Endothelial cell of umbilical vein (primary cell): ENCODE measurements around the gene MEX3C. TPM values are rescaled to one million over a fixed set of nuclear protein-coding genes. Genes with fewer than 3 reads are reported as not detected.

Experiments used
- BruUV-seq: library from RNA; stranded (reverse); fragments of 400-500 nt; replicated peaks from 2 replicates; lab custom pipeline; 2021; lab: Mats Ljungman, UMichigan
- CTCF ChIA-PET: fragments of 300-600, 350-600 bp; sonication (Branson Sonifier 250); formaldehyde crosslinking; loops from one replicate; lab custom pipeline; 2021; ENCODE audit warnings: antibody characterized with exemption, inconsistent platforms; lab: Charles Lee
- POLR2A ChIA-PET: fragments of 300-600, 350-600 bp; sonication (Branson Sonifier 250); formaldehyde crosslinking; loops from one replicate; lab custom pipeline; 2021; ENCODE audit warnings: antibody characterized with exemption, inconsistent platforms; lab: Charles Lee
- DNase-seq: peaks from one replicate; pipeline ENCODE4 v3.0.0-alpha.2; 2011; ENCODE audit warnings: low read depth, low spot score
- FAIRE-seq: peaks from 2 replicates; lab custom pipeline; 2011; peaks lifted over from hg19 to GRCh38; lab: Jason Lieb, UNC
- H2AFZ ChIP-seq: 2 replicates; pipeline ENCODE4 v1.6.0; 2012; ENCODE audit warnings: low read depth, low read length, control low read depth, inconsistent platforms
- H3K27ac ChIP-seq: 2 replicates; pipeline ENCODE4 v1.5.1; 2011; ENCODE audit warnings: low read depth, mild to moderate bottlenecking, control low read depth, low read length, moderate library complexity; ENCODE audit not compliant: insufficient read depth
- H3K27me3 ChIP-seq, 2 experiments: 2 replicates each; pipeline versions ENCODE4 v1.6.0 to v1.6.1; 2011; ENCODE audit warnings: low read length in 2 of 2, mixed read lengths in 1 of 2; ENCODE audit not compliant: control insufficient read depth in 2 of 2, insufficient read depth in 2 of 2
- H3K36me3 ChIP-seq, 2 experiments: 2 replicates in 1 of 2; 3 replicates in 1 of 2; pipeline ENCODE4 v1.5.1; 2011; ENCODE audit warnings: low read length in 2 of 2, mild to moderate bottlenecking in 1 of 2, moderate library complexity in 1 of 2; ENCODE audit not compliant: control insufficient read depth in 2 of 2, insufficient read depth in 2 of 2; ENCODE audit errors: extremely low read depth in 1 of 2
- H3K4me1 ChIP-seq: 3 replicates; pipeline ENCODE4 v1.5.1; 2011; ENCODE audit warnings: mild to moderate bottlenecking, low read length; ENCODE audit not compliant: control insufficient read depth, insufficient read depth; ENCODE audit errors: extremely low read depth
- H3K4me2 ChIP-seq: 2 replicates; pipeline ENCODE4 v1.6.1; 2011; ENCODE audit warnings: low read length, control low read depth, mixed read lengths; ENCODE audit not compliant: insufficient read depth
- H3K4me3 ChIP-seq, 3 experiments: fragments of 200-600 bp in 1 of 3; sonication (generic), shearing (Covaris generic) in 1 of 3; replicated peaks in 1 of 3; 2 replicates each; pipeline ENCODE4 v1.5.1; 2011 to 2016; ENCODE audit warnings: control low read depth in 3 of 3, low read length in 3 of 3, mild to moderate bottlenecking in 2 of 3, inconsistent platforms in 1 of 3, low read depth in 1 of 3, moderate library complexity in 1 of 3; ENCODE audit not compliant: insufficient read depth in 1 of 3
- H3K79me2 ChIP-seq: 2 replicates; pipeline ENCODE4 v1.6.0; 2012; ENCODE audit warnings: low read length, inconsistent platforms; ENCODE audit not compliant: control insufficient read depth, insufficient read depth
- H3K9ac ChIP-seq: replicated peaks from 2 replicates; pipeline ENCODE3; 2011; ENCODE audit warnings: low read length, control low read depth; ENCODE audit not compliant: insufficient read depth; ENCODE audit errors: extremely low read depth
- H3K9me1 ChIP-seq: replicated peaks from 3 replicates; pipeline ENCODE4 v1.6.0; 2011; ENCODE audit warnings: mild to moderate bottlenecking, low read length; ENCODE audit not compliant: control insufficient read depth, insufficient read depth; ENCODE audit errors: extremely low read depth
- H3K9me3 ChIP-seq: replicated peaks from 2 replicates; pipeline ENCODE4 v1.5.1; 2012; ENCODE audit warnings: low read length, inconsistent platforms; ENCODE audit not compliant: control insufficient read depth, insufficient read depth
- H4K20me1 ChIP-seq: replicated peaks from 2 replicates; pipeline ENCODE3; 2011; ENCODE audit warnings: mild to moderate bottlenecking, low read length; ENCODE audit not compliant: control insufficient read depth, insufficient read depth; ENCODE audit errors: extremely low read depth
- EZH2 ChIP-seq: IDR thresholded peaks from 2 replicates; pipeline ENCODE4 v1.6.1; 2012; ENCODE audit warnings: borderline replicate concordance, low read depth, mild to moderate bottlenecking, moderate library complexity, low read length, inconsistent platforms; ENCODE audit not compliant: severe bottlenecking
- FOS ChIP-seq: IDR thresholded peaks from 2 replicates; pipeline ENCODE4 v1.6.1; 2011; ENCODE audit warnings: mild to moderate bottlenecking, low read length, moderate library complexity, borderline replicate concordance; ENCODE audit not compliant: insufficient read depth
- GATA2 ChIP-seq: IDR thresholded peaks from 2 replicates; pipeline ENCODE4 v1.7.0; 2011; ENCODE audit warnings: low read depth, mild to moderate bottlenecking, moderate library complexity, mixed read lengths, low read length; ENCODE audit not compliant: insufficient read length, insufficient read depth
- JUN ChIP-seq: IDR thresholded peaks from 2 replicates; pipeline ENCODE4 v1.6.1; 2011; ENCODE audit warnings: borderline replicate concordance, low read depth; ENCODE audit not compliant: insufficient read length, insufficient read depth
- MYC ChIP-seq: IDR thresholded peaks from one replicate; pipeline ENCODE4 v1.6.1; 2011; ENCODE audit warnings: mild to moderate bottlenecking, low read depth, low read length
- POLR2A ChIP-seq: IDR thresholded peaks from 2 replicates; pipeline ENCODE4 v1.6.1; 2012; ENCODE audit warnings: low read depth, mild to moderate bottlenecking, control low read depth, low read length
- POLR2AphosphoS5 ChIP-seq: IDR thresholded peaks from 2 replicates; pipeline ENCODE4 v1.6.1; 2012; ENCODE audit warnings: low read depth, mild to moderate bottlenecking, control low read depth, low read length, moderate library complexity; ENCODE audit not compliant: insufficient read depth
- dilution Hi-C: fragments of 300-500 bp; cut with MboI; formaldehyde crosslinking; loops from one replicate; pipeline ENCODE4 v1.15.0; 2019; ENCODE audit warnings: low sequenced_read_pairs; ENCODE audit not compliant: extremely low pct_ligation_motif_present
- intact Hi-C: fragments of 100-400 bp; cut with micrococcal nuclease; formaldehyde crosslinking; loops from one replicate; pipeline ENCODE4 v1.10.0; 2022
- polyA plus RNA-seq, 4 experiments: library from polyadenylated mRNA; depleted of rRNA in 3 of 4; stranded (reverse) in 3 of 4; unstranded in 1 of 4; fragments of >200 nt; gene quantifications; 2 replicates each; pipeline versions ENCODE4 v1.2.1 to v1.2.3, GENCODE V29; 2011 to 2012; ENCODE audit warnings: missing spikeins in 1 of 4
- total RNA-seq: library from RNA; stranded (reverse); gene quantifications from 2 replicates; pipeline ENCODE4 v1.2.3, GENCODE V29; 2021
- TF ChIP-seq, protein P1 (sequence below), 2 donors: IDR thresholded peaks; 1 replicate in 1 of 2; 2 replicates in 1 of 2; pipeline ENCODE4 v1.5.1; 2011; ENCODE audit warnings: low read length in 2 of 2, mild to moderate bottlenecking in 2 of 2, moderate library complexity in 2 of 2, control low read depth in 1 of 2, inconsistent platforms in 1 of 2, low read depth in 1 of 2; ENCODE audit not compliant: insufficient read depth in 1 of 2; ENCODE audit errors: extremely low read depth in 1 of 2
- TF ChIP-seq, protein P2 (sequence below): IDR thresholded peaks from 2 replicates; pipeline ENCODE4 v1.6.1; 2011; ENCODE audit not compliant: insufficient read depth, insufficient read length

MEX3C gene
- total and polyA plus RNA-seq, 2 donors (not counting 3 experiments of a cell fraction or from before 2014, with no cell fraction given), result 23.4 to 45.7 TPM

DNA sequence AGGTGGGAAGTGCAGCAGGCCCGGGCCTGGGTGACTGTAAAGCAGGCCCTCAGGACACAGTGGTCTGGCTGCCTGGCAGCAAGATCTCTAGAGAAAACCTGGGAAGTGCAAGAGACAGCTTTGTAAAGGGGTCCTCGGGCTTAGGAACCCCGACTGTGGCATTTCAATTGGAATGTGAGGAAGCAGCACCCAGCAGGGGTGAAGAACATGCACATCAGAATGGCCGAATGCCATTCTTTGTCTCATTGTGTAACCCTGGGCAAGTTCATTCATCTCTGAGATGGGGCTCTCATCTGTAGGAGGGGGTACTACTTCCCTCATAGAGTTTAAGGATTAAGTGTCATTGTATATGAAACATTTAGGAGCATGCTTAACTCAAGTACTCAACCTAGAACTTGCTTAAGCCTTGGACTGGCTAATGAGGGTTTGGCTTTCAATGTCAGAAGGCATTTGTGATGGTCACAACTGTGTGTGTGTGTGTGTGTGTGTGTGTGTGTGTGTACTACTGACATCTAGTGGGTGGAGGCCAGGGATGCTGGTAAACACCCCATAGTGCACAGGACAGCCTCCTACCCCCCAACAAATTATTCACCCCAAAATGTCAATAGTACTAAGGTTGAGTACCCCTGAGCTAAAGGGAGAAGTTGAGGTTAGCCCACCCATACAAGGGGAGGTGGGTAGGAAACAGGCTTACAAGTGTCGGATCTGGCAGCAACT lies 29.3 kb downstream of the MEX3C start:
- Histone ChIP-seq H3K27ac (no peak overlapping the region), H3K4me2 (no peak overlapping the region), H3K9ac (no peak overlapping the region), H3K4me3 (no peak overlapping the region), H4K20me1 (peaks cover 4% of the 10 kb centered on the region), H3K9me1 (no peaks in the 10 kb centered on the region), H3K9me3 (no peaks in the 10 kb centered on the region), H3K27me3 (no peaks in the 10 kb centered on the region), H2AFZ (no peak overlapping the region), H3K36me3 (no peaks in the 10 kb centered on the region), H3K4me1 (no peaks in the 10 kb centered on the region), H3K79me2 (no peaks in the 10 kb centered on the region)
- no peak for DNase-seq
- no TSS peak for BruUV-seq
- intact Hi-C loops (no loop called here), dilution Hi-C loops (no loop called here)
- no peak for TF ChIP-seq POLR2A
- TF ChIP-seq, protein P1, sequence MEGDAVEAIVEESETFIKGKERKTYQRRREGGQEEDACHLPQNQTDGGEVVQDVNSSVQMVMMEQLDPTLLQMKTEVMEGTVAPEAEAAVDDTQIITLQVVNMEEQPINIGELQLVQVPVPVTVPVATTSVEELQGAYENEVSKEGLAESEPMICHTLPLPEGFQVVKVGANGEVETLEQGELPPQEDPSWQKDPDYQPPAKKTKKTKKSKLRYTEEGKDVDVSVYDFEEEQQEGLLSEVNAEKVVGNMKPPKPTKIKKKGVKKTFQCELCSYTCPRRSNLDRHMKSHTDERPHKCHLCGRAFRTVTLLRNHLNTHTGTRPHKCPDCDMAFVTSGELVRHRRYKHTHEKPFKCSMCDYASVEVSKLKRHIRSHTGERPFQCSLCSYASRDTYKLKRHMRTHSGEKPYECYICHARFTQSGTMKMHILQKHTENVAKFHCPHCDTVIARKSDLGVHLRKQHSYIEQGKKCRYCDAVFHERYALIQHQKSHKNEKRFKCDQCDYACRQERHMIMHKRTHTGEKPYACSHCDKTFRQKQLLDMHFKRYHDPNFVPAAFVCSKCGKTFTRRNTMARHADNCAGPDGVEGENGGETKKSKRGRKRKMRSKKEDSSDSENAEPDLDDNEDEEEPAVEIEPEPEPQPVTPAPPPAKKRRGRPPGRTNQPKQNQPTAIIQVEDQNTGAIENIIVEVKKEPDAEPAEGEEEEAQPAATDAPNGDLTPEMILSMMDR (IDR thresholded peaks at IDR 0.05; ENCODE audit: extremely low read depth in 1 of 2, insufficient read depth in 1 of 2, low read depth in 1 of 2, low read length in 2 of 2), result no peak
- no peak for TF ChIP-seq POLR2AphosphoS5
- no peak for TF ChIP-seq EZH2
- TF ChIP-seq FOS, result no peak
- TF ChIP-seq MYC, result no peak
- TF ChIP-seq, protein P2, sequence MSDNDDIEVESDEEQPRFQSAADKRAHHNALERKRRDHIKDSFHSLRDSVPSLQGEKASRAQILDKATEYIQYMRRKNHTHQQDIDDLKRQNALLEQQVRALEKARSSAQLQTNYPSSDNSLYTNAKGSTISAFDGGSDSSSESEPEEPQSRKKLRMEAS, result no peak
- TF ChIP-seq GATA2, result no peak
- TF ChIP-seq JUN, result no peak
- ChIA-PET CTCF (interaction anchor here (1.2 kb wide), 1 partner anchor 27 kb away, joined by 3 read pairs; no protein-coding TSS in a partner anchor), POLR2A (no interaction called here)
- no peak for FAIRE-seq
